ENCODE measurements around the gene SKAP1. TPM values are rescaled to one million over a fixed set of nuclear protein-coding genes. Genes with fewer than 3 reads are reported as not detected.

The SKAP1 gene
- total and polyA plus RNA-seq, 7 donors = 0.09 to 1.0 (median 0.42) TPM; not detected in 2

DNA sequence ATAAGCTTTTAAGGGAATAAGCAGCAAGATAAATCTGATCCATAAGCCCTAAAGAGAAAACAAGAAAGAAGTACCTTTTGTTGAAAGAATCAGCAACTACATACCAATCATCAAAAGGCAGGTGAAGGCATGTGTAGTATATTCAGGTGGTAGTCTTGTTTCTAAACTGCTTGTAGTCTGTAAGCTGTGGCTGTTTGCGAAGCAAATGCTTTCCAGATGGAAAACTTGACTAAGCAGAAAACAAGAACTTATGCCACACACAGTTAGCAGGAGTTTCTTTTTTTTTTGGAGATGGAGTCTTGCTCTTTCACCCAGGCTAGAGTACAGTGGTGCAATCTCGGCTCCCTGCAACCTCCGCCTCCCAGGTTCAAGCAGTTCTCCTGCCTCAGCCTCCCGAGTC, 334.4 kb downstream of the SKAP1 start:
- Histone ChIP-seq H3K9me3 (no peaks in the 10 kb centered on the region), H3K4me3 (no peak overlapping the region), H3K27me3 (ENCODE audit: insufficient read depth in 3 of 3, low read length in 2 of 3) (no peaks in the 10 kb centered on the region), H3K27ac (no peak overlapping the region), H3K4me1 (peaks cover 7% of the 10 kb centered on the region), H3K36me3 (ENCODE audit: insufficient read depth in 1 of 2, low read depth in 1 of 2) (peaks cover 0 to 13% of the 10 kb centered on the region in 2 donors)
- ATAC-seq = no peak
- WGBS, 3 donors = 84 to 91% (median 87%) methylated on average over 4 of the region's 4 CpGs
- no peak for DNase-seq
- TF ChIP-seq, protein P1, sequence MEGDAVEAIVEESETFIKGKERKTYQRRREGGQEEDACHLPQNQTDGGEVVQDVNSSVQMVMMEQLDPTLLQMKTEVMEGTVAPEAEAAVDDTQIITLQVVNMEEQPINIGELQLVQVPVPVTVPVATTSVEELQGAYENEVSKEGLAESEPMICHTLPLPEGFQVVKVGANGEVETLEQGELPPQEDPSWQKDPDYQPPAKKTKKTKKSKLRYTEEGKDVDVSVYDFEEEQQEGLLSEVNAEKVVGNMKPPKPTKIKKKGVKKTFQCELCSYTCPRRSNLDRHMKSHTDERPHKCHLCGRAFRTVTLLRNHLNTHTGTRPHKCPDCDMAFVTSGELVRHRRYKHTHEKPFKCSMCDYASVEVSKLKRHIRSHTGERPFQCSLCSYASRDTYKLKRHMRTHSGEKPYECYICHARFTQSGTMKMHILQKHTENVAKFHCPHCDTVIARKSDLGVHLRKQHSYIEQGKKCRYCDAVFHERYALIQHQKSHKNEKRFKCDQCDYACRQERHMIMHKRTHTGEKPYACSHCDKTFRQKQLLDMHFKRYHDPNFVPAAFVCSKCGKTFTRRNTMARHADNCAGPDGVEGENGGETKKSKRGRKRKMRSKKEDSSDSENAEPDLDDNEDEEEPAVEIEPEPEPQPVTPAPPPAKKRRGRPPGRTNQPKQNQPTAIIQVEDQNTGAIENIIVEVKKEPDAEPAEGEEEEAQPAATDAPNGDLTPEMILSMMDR (IDR thresholded peaks at IDR 0.05) = no peak
- intact Hi-C loops (cut with DNase I) = no loop called here

DNA sequence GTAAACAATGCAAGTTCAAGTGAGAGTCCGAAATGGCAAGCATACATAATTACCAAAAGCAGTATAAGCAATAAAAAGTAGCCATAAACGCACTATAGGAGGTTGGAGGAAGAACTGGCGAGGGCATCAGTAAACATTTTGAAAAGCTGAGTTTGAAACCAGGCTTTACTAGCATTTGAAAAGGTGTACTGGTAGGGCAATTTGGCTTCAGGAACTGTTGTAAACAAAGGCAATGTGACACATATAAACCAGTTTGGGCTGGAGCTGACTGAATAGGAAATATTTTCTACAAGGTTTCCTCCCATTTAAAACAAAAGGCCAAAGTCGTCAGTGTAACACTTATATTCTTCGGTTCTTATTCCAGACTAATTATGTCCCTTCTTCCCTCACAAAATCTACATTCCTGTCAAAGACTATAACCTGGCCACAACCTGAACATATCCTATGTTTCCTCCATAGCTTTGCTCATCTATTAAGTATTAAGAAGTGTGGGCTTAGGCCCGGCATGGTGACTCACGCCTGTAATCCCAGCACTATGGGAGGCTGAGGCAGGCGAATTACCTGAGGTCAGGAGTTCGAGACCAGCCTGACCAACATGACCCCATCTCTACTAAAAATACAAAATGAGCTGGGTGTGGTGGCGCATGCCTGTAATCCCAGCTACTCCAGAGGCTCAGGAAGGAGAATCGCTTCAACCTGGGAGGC, 336.5 kb downstream of the SKAP1 start:
- TF ChIP-seq, protein P1 (IDR thresholded peaks at IDR 0.05) = no peak
- no peaks in the 10 kb centered on the region for H3K27me3 ChIP-seq (ENCODE audit: insufficient read depth in 3 of 3, low read length in 2 of 3)
- H3K27ac ChIP-seq = no peak overlapping the region
- intact Hi-C loops (cut with DNase I) = no loop called here
- DNase-seq = no peak
- 89 to 91% (median 90%) methylated on average over 11 of the region's 11 CpGs for WGBS, 3 donors
- H3K9me3 ChIP-seq = no peaks in the 10 kb centered on the region
- H3K4me3 ChIP-seq = no peak overlapping the region
- H3K36me3 ChIP-seq (ENCODE audit: insufficient read depth in 1 of 2, low read depth in 1 of 2) = peaks cover 0 to 13% of the 10 kb centered on the region in 2 donors
- no peaks in the 10 kb centered on the region for H3K4me1 ChIP-seq
- no peak for ATAC-seq

DNA sequence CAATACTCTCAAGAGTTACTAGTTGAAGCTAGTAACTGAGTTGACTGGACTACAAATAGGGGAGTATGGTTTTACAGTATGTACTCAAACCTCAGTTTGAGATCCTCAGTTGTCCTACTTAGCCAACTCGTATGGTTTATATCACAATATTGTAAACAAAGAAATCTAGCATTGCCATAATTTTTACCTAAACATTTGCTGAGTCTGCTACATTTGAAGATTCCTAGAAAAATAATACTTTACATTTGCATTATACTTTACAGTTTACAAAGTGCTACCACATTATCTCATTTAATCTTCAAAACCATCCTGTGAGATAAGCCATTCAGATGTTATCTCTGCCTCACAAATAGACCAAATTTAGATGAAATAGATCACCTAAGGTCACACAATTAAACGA, 345.1 kb downstream of the SKAP1 start:
- no peak for DNase-seq
- no peaks in the 10 kb centered on the region for H3K9me3 ChIP-seq
- H3K4me3 ChIP-seq = no peak overlapping the region
- TF ChIP-seq, protein P1 (IDR thresholded peaks at IDR 0.05) = no peak
- intact Hi-C loops (cut with DNase I) = loop anchor here in 1 of 2 donors (10.0 kb wide), 1 partner anchor 50 kb away; no protein-coding TSS in a partner anchor
- peaks cover 17% of the 10 kb centered on the region for H3K4me1 ChIP-seq
- 46 to 58% (median 47%) methylated on average over 2 of the region's 2 CpGs for WGBS, 3 donors
- H3K36me3 ChIP-seq (ENCODE audit: insufficient read depth in 1 of 2, low read depth in 1 of 2) = no peaks in the 10 kb centered on the region
- ATAC-seq = no peak
- H3K27ac ChIP-seq = no peak overlapping the region
- H3K27me3 ChIP-seq (ENCODE audit: insufficient read depth in 3 of 3, low read length in 2 of 3) = no peaks in the 10 kb centered on the region

Other genes starting within 250 kb of the SKAP1 start
- gene HOXB1, start 100.8 kb upstream of the SKAP1 start, total RNA-seq = not detected
- not detected for gene HOXB1, start 100.8 kb upstream of the SKAP1 start, polyA plus RNA-seq
- 10 to 100 TPM in 1 of 4 donors, 1 to 10 TPM in 3; 3.1 to 12.9 (median 6.5) TPM for gene HOXB2, start 114.9 kb upstream of the SKAP1 start, total RNA-seq
- gene HOXB2, start 114.9 kb upstream of the SKAP1 start, polyA plus RNA-seq = 1 to 10 TPM; 4.6 to 5.0 (median 5.0) TPM
- gene HOXB4, start 148.1 kb upstream of the SKAP1 start, total RNA-seq = 1 to 10 TPM in 2 of 4 donors, under 1 TPM in 2; 0.80 to 4.0 (median 1.3) TPM
- under 1 TPM; 0.38 to 0.89 (median 0.55) TPM for gene HOXB4, start 148.1 kb upstream of the SKAP1 start, polyA plus RNA-seq
- gene HOXB3, start 160.0 kb upstream of the SKAP1 start, total RNA-seq = 1 to 10 TPM; 1.5 to 8.8 (median 1.9) TPM
- 1 to 10 TPM in 2 of 3 donors, under 1 TPM in 1; 0.96 to 1.5 (median 1.4) TPM for gene HOXB3, start 160.0 kb upstream of the SKAP1 start, polyA plus RNA-seq
- under 1 TPM in 3 of 4 donors, not detected in 1; 0.17 to 0.71 (median 0.24) TPM for gene HOXB5, start 163.6 kb upstream of the SKAP1 start, total RNA-seq
- under 1 TPM; 0.03 to 0.30 (median 0.17) TPM for gene HOXB5, start 163.6 kb upstream of the SKAP1 start, polyA plus RNA-seq
- 1 to 10 TPM in 2 of 4 donors, under 1 TPM in 2; 0.66 to 3.3 (median 1.2) TPM for gene HOXB6, start 174.8 kb upstream of the SKAP1 start, total RNA-seq
- gene HOXB6, start 174.8 kb upstream of the SKAP1 start, polyA plus RNA-seq = 1 to 10 TPM in 2 of 3 donors, under 1 TPM in 1; 0.80 to 1.6 (median 1.2) TPM
- 1 to 10 TPM in 3 of 4 donors, under 1 TPM in 1; 0.85 to 2.0 (median 1.2) TPM for gene HOXB7, start 180.8 kb upstream of the SKAP1 start, total RNA-seq
- gene HOXB7, start 180.8 kb upstream of the SKAP1 start, polyA plus RNA-seq = 1 to 10 TPM; 1.6 to 3.0 (median 2.8) TPM
- not detected for gene HOXB8, start 185.1 kb upstream of the SKAP1 start, total RNA-seq
- under 1 TPM; 0.05 to 0.10 (median 0.08) TPM for gene HOXB8, start 185.1 kb upstream of the SKAP1 start, polyA plus RNA-seq
- gene HOXB9, start 196.1 kb upstream of the SKAP1 start, total RNA-seq = not detected
- gene HOXB9, start 196.1 kb upstream of the SKAP1 start, polyA plus RNA-seq = under 1 TPM; 0.01 to 0.10 (median 0.03) TPM